ENCODE data around the gene STAT5A. TPM values are rescaled to one million over a fixed set of nuclear protein-coding genes. Genes with fewer than 3 reads are reported as not detected.

Gene STAT5A
- total RNA-seq, 4 donors from 2014 or later: 30.7 to 69.2 (median 33.9) TPM

- H3K36me3 ChIP-seq: no peaks in the 10 kb centered on the region
- H3K27ac ChIP-seq: peak overlapping the region; percentile 94 to 96
- DNase-seq: no peak
- no peaks in the 10 kb centered on the region for H3K27me3 ChIP-seq
- H3K4me1 ChIP-seq: no peaks in the 10 kb centered on the region
- intact Hi-C loops (cut with DNase I; ENCODE audit: low total_unique reads): no loop called here
- no peaks in the 10 kb centered on the region for H3K9me3 ChIP-seq
- no peak for TF ChIP-seq CTCF (IDR thresholded peaks at IDR 0.05)
- TF ChIP-seq POLR2A (IDR thresholded peaks at IDR 0.05): no peak
- H3K4me3 ChIP-seq: peak overlapping the region; percentile 77 to 99
These were observed 13.3 kb upstream of the STAT5A start for GRCh38 chr17:42274812-42275526.

- no peaks in the 10 kb centered on the region for H3K4me1 ChIP-seq
- H3K4me3 ChIP-seq: peak overlapping the region; percentile 77 to 99
- no peaks in the 10 kb centered on the region for H3K36me3 ChIP-seq
- H3K27me3 ChIP-seq: no peaks in the 10 kb centered on the region
- no peaks in the 10 kb centered on the region for H3K9me3 ChIP-seq
- DNase-seq: peak; percentile 54 to 59
- H3K27ac ChIP-seq: peak overlapping the region; percentile 94 to 96
- intact Hi-C loops (cut with DNase I; ENCODE audit: low total_unique reads): no loop called here
- TF ChIP-seq CTCF (IDR thresholded peaks at IDR 0.05) (no peak), POLR2A (IDR thresholded peaks at IDR 0.05) (no peak)
These were observed 12.6 kb upstream of the STAT5A start for GRCh38 chr17:42275527-42276358.

GRCh38 chr17:42276359-42276608 lies 12.0 kb upstream of the STAT5A start, which contains the start of gene STAT5B:
Gene STAT5B (minus strand): TSS chr17:42276391. CDS start chr17:42232127, 44,264 bp downstream.
- DNase-seq: peak; percentile 54 to 74
- H3K4me1 ChIP-seq: no peaks in the 10 kb centered on the region
- TF ChIP-seq POLR2A (IDR thresholded peaks at IDR 0.05) (peak; percentile 70 to 90), CTCF (IDR thresholded peaks at IDR 0.05) (peak in 1 of 4 experiments; percentile 8)
- no peaks in the 10 kb centered on the region for H3K9me3 ChIP-seq
- H3K27ac ChIP-seq: peak within 1 kb of the TSS; percentile 94 to 96
- no peaks in the 10 kb centered on the region for H3K27me3 ChIP-seq
- intact Hi-C loops (cut with DNase I; ENCODE audit: low total_unique reads): no loop called here
- H3K4me3 ChIP-seq: peak within 1 kb of the TSS; percentile 77 to 99
- no peaks in the 10 kb centered on the region for H3K36me3 ChIP-seq

- H3K4me3 ChIP-seq: peak overlapping the region; percentile 77 to 99
These were observed 11.5 kb upstream of the STAT5A start for GRCh38 chr17:42276609-42277341.

More at GRCh38 chr17:42276609-42277341, 11.5 kb upstream of the STAT5A start:
- no peaks in the 10 kb centered on the region for H3K9me3 ChIP-seq
- no peaks in the 10 kb centered on the region for H3K36me3 ChIP-seq
- intact Hi-C loops (cut with DNase I; ENCODE audit: low total_unique reads): no loop called here
- TF ChIP-seq POLR2A (IDR thresholded peaks at IDR 0.05) (no peak), CTCF (IDR thresholded peaks at IDR 0.05) (no peak)
- DNase-seq: peak; percentile 79 to 85
- no peaks in the 10 kb centered on the region for H3K4me1 ChIP-seq
- H3K27me3 ChIP-seq: no peaks in the 10 kb centered on the region
- H3K27ac ChIP-seq: peak overlapping the region; percentile 94 to 96

Measured in uterus (tissue), 4 donors.